ENCODE measurements around the gene PGF. TPM values are rescaled to one million over a fixed set of nuclear protein-coding genes. Genes with fewer than 3 reads are reported as not detected.

PGF gene
- total RNA-seq, 1 experiment from 2014 or later = 6.4 TPM

GRCh38 chr14:74964787-74965485, 9.5 kb upstream of the PGF start:
- H3K27ac ChIP-seq (ENCODE audit: low read depth, low read length) = no peak overlapping the region
- no peak overlapping the region for H3K9ac ChIP-seq (ENCODE audit: low read length)
- H2AFZ ChIP-seq (ENCODE audit: low read depth, low read length, poor library complexity, severe bottlenecking) = no peak overlapping the region
- ChIA-PET CTCF (interaction anchor here (1.1 to 1.4 kb wide), 3 partner anchors 19 to 104 kb away, joined by 4 to 5 read pairs (median 4); no protein-coding TSS in a partner anchor), POLR2A (interaction anchor here (1.7 kb wide), 1 partner anchor 10 kb away, joined by 8 read pairs; the partner anchor contains the start of gene PGF), RAD21 (ENCODE audit: low non-redundant PET in 1 of 2, low total read pairs in 2 of 2, uncharacterized antibody in 2 of 2, unreplicated experiment in 2 of 2) (no interaction called here)
- no peaks in the 10 kb centered on the region for H3K4me1 ChIP-seq (ENCODE audit: control insufficient read depth in 1 of 2, insufficient read depth in 2 of 2, low read length in 2 of 2)
- no peaks in the 10 kb centered on the region for H3K9me2 ChIP-seq (ENCODE audit: insufficient read depth)
- no peaks in the 10 kb centered on the region for H3K27me3 ChIP-seq (ENCODE audit: insufficient read depth, low read length)
- TF ChIP-seq EZH2 (IDR thresholded peaks at IDR 0.05) = no peak
- TF ChIP-seq ZFX (IDR thresholded peaks at IDR 0.05) = no peak
- no peak for TF ChIP-seq FOSL1 (IDR thresholded peaks at IDR 0.05; ENCODE audit: low read depth)
- TF ChIP-seq ZNF274 (IDR thresholded peaks at IDR 0.05; ENCODE audit: low read depth, low read length) = no peak
- TF ChIP-seq ATF3 (IDR thresholded peaks at IDR 0.05) = no peak
- H3K79me2 ChIP-seq (ENCODE audit: insufficient read depth, low read length) = no peaks in the 10 kb centered on the region
- no peak for ATAC-seq
- no peaks in the 10 kb centered on the region for H3K9me3 ChIP-seq (ENCODE audit: control insufficient read depth in 1 of 2, insufficient read depth in 1 of 2, low read depth in 1 of 2, low read length in 2 of 2)
- no TSS peak for BruUV-seq (replicated peaks)
- no peak for DNase-seq (ENCODE audit: low read depth, low spot score)
- intact Hi-C loops (cut with micrococcal nuclease) = no loop called here
- H4K20me1 ChIP-seq (ENCODE audit: insufficient read depth) = no peaks in the 10 kb centered on the region
- no peak overlapping the region for H3K4me3 ChIP-seq (replicated peaks in 1 of 2; ENCODE audit: low read depth in 1 of 2, low read length in 2 of 2)
- no peaks in the 10 kb centered on the region for H3K36me3 ChIP-seq (ENCODE audit: control insufficient read depth in 1 of 2, insufficient read depth in 2 of 2, low read length in 2 of 2)
- no peak overlapping the region for H3K4me2 ChIP-seq (ENCODE audit: low read length)

- ATAC-seq (no peak), DNase-seq (ENCODE audit: low read depth, low spot score) (no peak)
- Histone ChIP-seq H3K9me3 (ENCODE audit: control insufficient read depth in 1 of 2, insufficient read depth in 1 of 2, low read depth in 1 of 2, low read length in 2 of 2) (no peaks in the 10 kb centered on the region), H3K4me3 (replicated peaks in 1 of 2; ENCODE audit: low read depth in 1 of 2, low read length in 2 of 2) (no peak overlapping the region), H3K36me3 (ENCODE audit: control insufficient read depth in 1 of 2, insufficient read depth in 2 of 2, low read length in 2 of 2) (no peaks in the 10 kb centered on the region), H3K9me2 (ENCODE audit: insufficient read depth) (no peaks in the 10 kb centered on the region), H3K27ac (ENCODE audit: low read depth, low read length) (no peak overlapping the region), H3K27me3 (ENCODE audit: insufficient read depth, low read length) (no peaks in the 10 kb centered on the region), H3K4me1 (ENCODE audit: control insufficient read depth in 1 of 2, insufficient read depth in 2 of 2, low read length in 2 of 2) (no peaks in the 10 kb centered on the region), H3K9ac (ENCODE audit: low read length) (no peak overlapping the region), H2AFZ (ENCODE audit: low read depth, low read length, poor library complexity, severe bottlenecking) (no peak overlapping the region), H3K4me2 (ENCODE audit: low read length) (no peak overlapping the region), H4K20me1 (ENCODE audit: insufficient read depth) (no peaks in the 10 kb centered on the region), H3K79me2 (ENCODE audit: insufficient read depth, low read length) (no peaks in the 10 kb centered on the region)
- intact Hi-C loops (cut with micrococcal nuclease) = no loop called here
- CTCF ChIA-PET = interaction anchor here (1.6 kb wide), 1 partner anchor 18 kb away, joined by 4 read pairs; no protein-coding TSS in a partner anchor
- RAD21 ChIA-PET (ENCODE audit: low non-redundant PET in 1 of 2, low total read pairs in 2 of 2, uncharacterized antibody in 2 of 2, unreplicated experiment in 2 of 2) = no interaction called here
- BruUV-seq (replicated peaks) = no TSS peak
- TF ChIP-seq ELF1 (IDR thresholded peaks at IDR 0.05; ENCODE audit: borderline replicate concordance, low read depth) (no peak), ZBTB33 (IDR thresholded peaks at IDR 0.05; ENCODE audit: extremely low read depth, insufficient replicate concordance, low read length) (no peak), SP1 (IDR thresholded peaks at IDR 0.05; ENCODE audit: low read depth) (no peak), ZFX (IDR thresholded peaks at IDR 0.05) (no peak)
- POLR2A ChIA-PET = interaction anchor here (1.7 kb wide), 1 partner anchor 9 kb away, joined by 8 read pairs; the partner anchor contains the start of gene PGF
These were observed 8.4 kb upstream of the PGF start for GRCh38 chr14:74963705-74964271.
